IMR-90 (cell line): ENCODE results near the gene PGGHG. TPM values are rescaled to one million over a fixed set of nuclear protein-coding genes. Genes with fewer than 3 reads are reported as not detected.

ENCODE experiments used
- ATAC-seq: fragments of 200-7000 bp; cut with Tn5 transposase; 2 replicates; pipeline ENCODE4 v1.9.1; 2020; ENCODE audit warnings: low read depth, mild to moderate bottlenecking, moderate library complexity
- BruUV-seq: library from RNA; stranded (reverse); fragments of 400-500 nt; replicated peaks from 2 replicates; lab custom pipeline; 2021; lab: Mats Ljungman, UMichigan
- CTCF ChIA-PET: fragments of 300-600 bp; formaldehyde crosslinking; extraction: SDS; loops from one replicate; lab custom pipeline; 2021; ENCODE audit warnings: antibody characterized with exemption; lab: Yijun Ruan, JAX
- POLR2A ChIA-PET: fragments of 300-600 bp; sonication (Branson Sonifier 250); formaldehyde crosslinking; loops from one replicate; lab custom pipeline; 2022; ENCODE audit warnings: antibody characterized with exemption; ENCODE audit not compliant: unreplicated experiment; lab: Charles Lee
- DNase-seq: peaks from one replicate; pipeline ENCODE4 v3.0.0; 2013
- H2AFZ ChIP-seq: replicated peaks from 2 replicates; pipeline ENCODE3; 2013; ENCODE audit warnings: low read length, mild to moderate bottlenecking; ENCODE audit not compliant: poor library complexity
- H2AK5ac ChIP-seq: 2 replicates; pipeline ENCODE4 v1.6.1; 2013; ENCODE audit warnings: low read depth, low read length, inconsistent platforms
- H2AK9ac ChIP-seq: replicated peaks from 2 replicates; pipeline ENCODE3; 2013; ENCODE audit warnings: mild to moderate bottlenecking, low read depth, low read length, moderate library complexity; ENCODE audit not compliant: poor library complexity
- H2BK120ac ChIP-seq: 2 replicates; pipeline ENCODE4 v1.6.1; 2013; ENCODE audit warnings: low read depth, low read length, inconsistent platforms
- H2BK15ac ChIP-seq: 3 replicates; pipeline ENCODE4 v1.6.1; 2013; ENCODE audit warnings: low read depth, low read length, inconsistent platforms
- H2BK20ac ChIP-seq: 2 replicates; pipeline ENCODE4 v1.6.1; 2013; ENCODE audit warnings: low read depth, mild to moderate bottlenecking, inconsistent platforms, low read length, moderate library complexity
- H2BK5ac ChIP-seq: 2 replicates; pipeline ENCODE4 v1.6.1; 2013; ENCODE audit warnings: mild to moderate bottlenecking, low read depth, low read length, inconsistent platforms; ENCODE audit not compliant: poor library complexity, severe bottlenecking
- H3K14ac ChIP-seq: replicated peaks from 2 replicates; pipeline ENCODE4 v1.6.1; 2013; ENCODE audit warnings: low read depth, low read length, inconsistent platforms
- H3K18ac ChIP-seq: 2 replicates; pipeline ENCODE4 v1.6.1; 2013; ENCODE audit warnings: low read depth, low read length, control low read depth
- H3K23ac ChIP-seq: 2 replicates; pipeline ENCODE4 v1.6.1; 2013; ENCODE audit warnings: low read depth, low read length, inconsistent platforms
- H3K27ac ChIP-seq: 2 replicates; pipeline ENCODE4 v1.5.1; 2013; ENCODE audit warnings: mild to moderate bottlenecking, control low read depth, low read length; ENCODE audit not compliant: insufficient read depth
- H3K27me3 ChIP-seq: 2 replicates; pipeline ENCODE4 v1.6.1; 2013; ENCODE audit warnings: low read length; ENCODE audit not compliant: control insufficient read depth, insufficient read depth
- H3K36me3 ChIP-seq: 2 replicates; pipeline ENCODE4 v1.6.1; 2013; ENCODE audit warnings: low read length, mixed read lengths; ENCODE audit not compliant: control insufficient read depth, insufficient read depth
- H3K4ac ChIP-seq: 2 replicates; pipeline ENCODE4 v1.6.1; 2013; ENCODE audit warnings: low read depth, low read length, inconsistent platforms
- H3K4me1 ChIP-seq: 2 replicates; pipeline ENCODE4 v1.6.1; 2013; ENCODE audit warnings: low read length, mixed read lengths; ENCODE audit not compliant: control insufficient read depth, insufficient read depth
- H3K4me2 ChIP-seq: 2 replicates; pipeline ENCODE4 v1.6.1; 2013; ENCODE audit warnings: low read depth, mild to moderate bottlenecking, control low read depth, low read length, moderate library complexity
- H3K4me3 ChIP-seq: 2 replicates; pipeline ENCODE4 v1.5.1; 2013; ENCODE audit warnings: low read depth, mild to moderate bottlenecking, control low read depth, low read length, moderate library complexity; ENCODE audit not compliant: insufficient read depth
- H3K56ac ChIP-seq: 2 replicates; pipeline ENCODE4 v1.6.1; 2013; ENCODE audit warnings: low read length, inconsistent platforms; ENCODE audit not compliant: insufficient read depth; ENCODE audit errors: extremely low read depth
- H3K79me1 ChIP-seq, 2 experiments: 2 replicates each; pipeline ENCODE4 v1.6.1; 2013; ENCODE audit warnings: low read length in 2 of 2, inconsistent platforms in 1 of 2, low read depth in 1 of 2
- H3K9ac ChIP-seq: 2 replicates; pipeline ENCODE4 v1.6.1; 2013; ENCODE audit warnings: low read depth, low read length, control low read depth
- H3K9me1 ChIP-seq: 2 replicates; pipeline ENCODE4 v1.6.1; 2013; ENCODE audit warnings: low read length, inconsistent platforms; ENCODE audit not compliant: insufficient read depth
- H3K9me3 ChIP-seq: 2 replicates; pipeline ENCODE4 v1.6.1; 2013; ENCODE audit warnings: low read length; ENCODE audit not compliant: control insufficient read depth, insufficient read depth
- H4K20me1 ChIP-seq: 2 replicates; pipeline ENCODE4 v1.6.1; 2013; ENCODE audit warnings: low read length, inconsistent platforms; ENCODE audit not compliant: insufficient read depth
- H4K5ac ChIP-seq: 2 replicates; pipeline ENCODE4 v1.6.1; 2013; ENCODE audit warnings: mild to moderate bottlenecking, low read depth, low read length, control low read depth
- H4K8ac ChIP-seq, 2 experiments: 2 replicates each; pipeline ENCODE4 v1.6.1; 2013; ENCODE audit warnings: low read depth in 2 of 2, low read length in 2 of 2, control low read depth in 1 of 2, inconsistent platforms in 1 of 2
- H4K91ac ChIP-seq: 2 replicates; pipeline ENCODE4 v1.6.1; 2013; ENCODE audit warnings: low read depth, low read length, inconsistent platforms; ENCODE audit not compliant: insufficient read depth
- BHLHE40 ChIP-seq: fragments of 150-350 bp; IDR thresholded peaks from 2 replicates; pipeline ENCODE4 v1.6.1; 2016; ENCODE audit warnings: mild to moderate bottlenecking, low read depth, low read length
- CEBPB ChIP-seq: IDR thresholded peaks from 2 replicates; pipeline ENCODE4 v1.6.1; 2012; ENCODE audit warnings: low read depth, low read length, improper control_type of control experiment
- CHD1 ChIP-seq: IDR thresholded peaks from 2 replicates; pipeline ENCODE4 v1.6.1; 2012; ENCODE audit warnings: low read depth, low read length, improper control_type of control experiment
- WGBS, 2 experiments: methylation state at CpG; one replicate each; pipeline versions ENCODE4 v1.1.5 to v1.1.7; 2013; ENCODE audit warnings: missing lambda C conversion rate in 2 of 2; ENCODE audit not compliant: insufficient read length in 1 of 2; ENCODE audit errors: extremely low coverage in 2 of 2; 5-methylcytosine and 5-hydroxymethylcytosine counted together
- dilution Hi-C: fragments of 300-500 bp; cut with HindIII; formaldehyde crosslinking; loops from one replicate; pipeline ENCODE4 v1.14.3; 2018; ENCODE audit warnings: low sequenced_read_pairs; ENCODE audit not compliant: unreplicated experiment
- in situ Hi-C: fragments of 300-500 bp; cut with MboI; formaldehyde crosslinking; loops from 3 replicates; pipeline ENCODE4 v1.14.3; 2019; ENCODE audit warnings: low sequenced_read_pairs, inconsistent platforms, mixed read lengths
- intact Hi-C: fragments of 100-400 bp; cut with micrococcal nuclease; formaldehyde crosslinking; loops from 2 replicates; pipeline ENCODE4 v1.10.0; 2022
- polyA plus RNA-seq, 3 experiments: library from polyadenylated mRNA; depleted of rRNA; stranded (reverse); fragments of >200 nt; gene quantifications; 2 replicates each; pipeline ENCODE4 v1.2.3, GENCODE V29; 2012; ENCODE audit warnings: low replicate concordance in 1 of 3
- total RNA-seq: library from RNA; depleted of rRNA; stranded (reverse); fragments of >200 nt; gene quantifications from 2 replicates; pipeline ENCODE4 v1.2.3, GENCODE V29; 2012

PGGHG gene
- total and polyA plus RNA-seq, 2 of the 4 experiments (the other 2 are of a cell fraction): 1.8 to 17.0 TPM

DNA sequence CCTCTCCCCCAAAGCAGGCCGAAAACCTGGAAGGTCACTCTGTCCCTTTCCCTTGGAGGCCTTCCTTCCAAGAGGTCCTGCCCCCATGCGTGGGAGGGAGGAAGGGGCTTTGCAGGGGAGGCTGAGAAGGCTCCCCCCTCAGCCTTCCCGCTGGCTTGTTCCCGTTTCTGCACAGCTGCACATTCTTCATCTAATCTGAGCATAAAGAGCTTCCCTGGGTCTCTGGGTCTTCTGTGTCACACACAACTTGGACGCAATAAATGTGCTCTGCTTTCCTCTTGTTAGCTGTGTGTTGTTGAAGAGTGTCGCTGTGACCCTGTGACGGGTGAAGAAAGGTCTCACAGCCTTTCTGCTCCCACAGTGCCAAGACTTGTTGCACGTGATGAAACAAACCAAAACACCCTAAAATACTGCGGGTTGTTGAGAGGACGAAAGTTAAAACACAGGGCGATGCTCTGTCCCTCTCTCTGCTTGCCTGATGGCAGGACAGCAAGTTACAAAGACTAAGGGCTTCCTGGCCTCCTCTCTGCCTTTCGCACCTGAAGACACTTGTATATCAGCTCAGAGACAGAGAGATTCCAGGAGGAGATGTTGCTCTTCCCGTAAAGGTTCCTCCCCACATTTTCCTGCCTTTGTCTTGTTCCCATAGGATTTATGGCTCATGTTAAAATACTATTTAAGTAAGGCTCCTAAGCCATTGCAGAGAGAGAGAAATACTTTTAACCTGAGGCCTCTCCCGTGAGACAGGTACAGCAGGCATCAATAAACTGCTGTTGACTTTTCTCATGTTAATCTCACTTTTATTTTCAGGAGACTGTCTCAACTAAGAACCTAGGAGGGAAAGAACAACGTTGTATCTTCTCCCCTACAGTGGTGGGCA lies 47.1 kb downstream of the PGGHG start:
- TF ChIP-seq CHD1 (no peak), CEBPB (no peak), BHLHE40 (no peak)
- ATAC-seq: peak; percentile 37
- Histone ChIP-seq H2AK5ac (peak overlapping the region; percentile 5; the same call in 1 of the 2 replicates), H2BK15ac (no peak overlapping the region; the same call in 2 of the 3 replicates), H3K27me3 (peaks cover 3% of the 10 kb centered on the region), H3K36me3 (no peaks in the 10 kb centered on the region), H3K79me1 (no peaks in the 10 kb centered on the region), H3K9ac (0 out of 2 replicates have a peak overlapping the region, but pooled peaks have one; percentile 55), H3K23ac (0 out of 2 replicates have a peak overlapping the region, but pooled peaks have one; percentile 12), H3K9me1 (no peaks in the 10 kb centered on the region), H3K56ac (no peak overlapping the region), H3K4me2 (0 out of 2 replicates have a peak overlapping the region, but pooled peaks have one; percentile 26), H3K4me1 (peaks cover 5% of the 10 kb centered on the region), H3K4me3 (no peak overlapping the region), H2AK9ac (no peak overlapping the region), H3K27ac (no peak overlapping the region), H2BK20ac (no peak overlapping the region; the same call in 1 of the 2 replicates), H3K4ac (0 out of 2 replicates have a peak overlapping the region, but pooled peaks have one; percentile 15), H4K8ac (peak overlapping the region in 1 of 2 experiments; percentile 24; a peak in 1 of 4 replicates), H4K20me1 (no peaks in the 10 kb centered on the region), H2BK120ac (peak overlapping the region; percentile 30; the same call in 1 of the 2 replicates), H3K18ac (peak overlapping the region; percentile 36; the same call in 1 of the 2 replicates), H2AFZ (peak overlapping the region; percentile 87), H2BK5ac (no peak overlapping the region), H4K91ac (peak overlapping the region; percentile 22; the same call in 1 of the 2 replicates), H3K9me3 (no peaks in the 10 kb centered on the region), H3K14ac (peak overlapping the region; percentile 64), H4K5ac (peak overlapping the region; percentile 85)
- dilution Hi-C loops: no loop called here
- BruUV-seq: no TSS peak
- WGBS, 2 experiments: no CpG with 5 or more reads among the region's 15 CpGs
- intact Hi-C loops: no loop called here
- in situ Hi-C loops: no loop called here
- CTCF ChIA-PET: no interaction called here
- no peak for DNase-seq
- POLR2A ChIA-PET: no interaction called here
